ENCODE results near the gene TMEM69.

- TF ChIP-seq, protein P1, sequence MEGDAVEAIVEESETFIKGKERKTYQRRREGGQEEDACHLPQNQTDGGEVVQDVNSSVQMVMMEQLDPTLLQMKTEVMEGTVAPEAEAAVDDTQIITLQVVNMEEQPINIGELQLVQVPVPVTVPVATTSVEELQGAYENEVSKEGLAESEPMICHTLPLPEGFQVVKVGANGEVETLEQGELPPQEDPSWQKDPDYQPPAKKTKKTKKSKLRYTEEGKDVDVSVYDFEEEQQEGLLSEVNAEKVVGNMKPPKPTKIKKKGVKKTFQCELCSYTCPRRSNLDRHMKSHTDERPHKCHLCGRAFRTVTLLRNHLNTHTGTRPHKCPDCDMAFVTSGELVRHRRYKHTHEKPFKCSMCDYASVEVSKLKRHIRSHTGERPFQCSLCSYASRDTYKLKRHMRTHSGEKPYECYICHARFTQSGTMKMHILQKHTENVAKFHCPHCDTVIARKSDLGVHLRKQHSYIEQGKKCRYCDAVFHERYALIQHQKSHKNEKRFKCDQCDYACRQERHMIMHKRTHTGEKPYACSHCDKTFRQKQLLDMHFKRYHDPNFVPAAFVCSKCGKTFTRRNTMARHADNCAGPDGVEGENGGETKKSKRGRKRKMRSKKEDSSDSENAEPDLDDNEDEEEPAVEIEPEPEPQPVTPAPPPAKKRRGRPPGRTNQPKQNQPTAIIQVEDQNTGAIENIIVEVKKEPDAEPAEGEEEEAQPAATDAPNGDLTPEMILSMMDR (IDR thresholded peaks at IDR 0.05) = no peak
- no peak for TF ChIP-seq POLR2A (IDR thresholded peaks at IDR 0.05)
- no peak for TF ChIP-seq POLR2AphosphoS5 (IDR thresholded peaks at IDR 0.05)
- no peak for TF ChIP-seq EP300 (IDR thresholded peaks at IDR 0.05)
These were observed 31.3 kb upstream of the TMEM69 start for GRCh38 chr1:45656573-45657226.

Data from upper lobe of left lung (tissue), 4 donors.